T47D (cell line): ENCODE data around the gene LIN28A.
A peak's percentile ranks its signal among the peaks of the same experiment; 100 is the strongest.

Source experiments
- DNase-seq, 2 experiments: peaks; one replicate each; pipeline versions ENCODE4 v3.0.0 to v3.0.0-alpha.2; 2011 to 2012; ENCODE audit warnings: low read depth in 1 of 2, low spot score in 1 of 2
- JUND ChIP-seq: IDR thresholded peaks from 2 replicates; pipeline ENCODE4 v1.6.1; 2012; ENCODE audit warnings: low read depth
- in situ Hi-C: cut with HindIII; loops from 2 replicates; pipeline ENCODE4 v1.10.0; 2016; ENCODE audit warnings: low sequenced_read_pairs, low pct_unique_long_range_greater_than_20kb

Gene LIN28A

DNA sequence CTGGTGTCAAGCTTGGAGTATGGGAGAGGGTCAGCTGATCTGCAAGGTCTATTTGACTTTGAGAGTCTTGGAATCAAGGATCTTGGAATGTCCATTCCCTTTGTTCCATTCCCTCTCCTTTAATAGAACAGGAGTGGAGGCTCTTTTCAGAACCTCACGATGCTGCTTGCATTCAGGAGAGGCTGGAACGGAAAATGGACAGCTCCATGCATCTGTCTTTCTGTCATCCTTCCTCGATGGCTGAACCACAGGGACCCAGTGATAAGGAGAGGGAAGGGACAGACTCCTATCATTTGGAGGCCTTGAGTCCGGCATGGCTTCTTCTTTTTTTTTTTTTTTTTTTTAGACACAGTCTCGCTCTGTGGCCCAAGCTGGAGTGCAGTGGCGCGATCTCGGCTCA lies 14.9 kb upstream of the LIN28A start:
- in situ Hi-C loops: no loop called here
- TF ChIP-seq JUND: no peak
- DNase-seq: no peak

DNA sequence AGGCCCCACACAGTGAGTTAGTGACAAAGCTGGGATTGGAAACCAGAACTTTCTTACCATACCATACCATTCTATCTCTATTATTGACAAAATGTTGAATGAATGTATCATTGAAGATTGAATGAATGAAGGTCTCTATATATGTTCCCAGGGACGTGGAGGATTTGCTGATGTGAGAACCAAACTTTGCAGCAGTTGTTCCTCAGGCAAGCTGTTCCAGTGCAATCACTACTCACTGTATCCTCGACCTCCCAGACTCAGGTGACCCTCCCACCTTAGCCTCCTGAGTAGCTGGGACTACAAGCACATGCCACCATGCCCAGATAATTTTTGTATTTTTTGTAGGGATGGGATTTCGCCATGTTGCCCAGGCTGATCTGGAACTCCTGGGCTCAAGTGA lies 11.6 kb upstream of the LIN28A start:
- no peak for TF ChIP-seq JUND
- in situ Hi-C loops: no loop called here
- no peak for DNase-seq

GRCh38 chr1:26401891-26402290 lies 8.7 kb upstream of the LIN28A start:
- TF ChIP-seq JUND: no peak
- DNase-seq: no peak
- in situ Hi-C loops: no loop called here

- TF ChIP-seq JUND: no peak
- in situ Hi-C loops: no loop called here
- DNase-seq: no peak
Observed at GRCh38 chr1:26403656-26404055, 7.0 kb upstream of the LIN28A start.

- TF ChIP-seq JUND: no peak; the same call in 1 of the 2 replicates
- DNase-seq: peak in 1 of 2 experiments; percentile 62
- in situ Hi-C loops: no loop called here
Observed at GRCh38 chr1:26404641-26405040, 6.0 kb upstream of the LIN28A start.

DNA sequence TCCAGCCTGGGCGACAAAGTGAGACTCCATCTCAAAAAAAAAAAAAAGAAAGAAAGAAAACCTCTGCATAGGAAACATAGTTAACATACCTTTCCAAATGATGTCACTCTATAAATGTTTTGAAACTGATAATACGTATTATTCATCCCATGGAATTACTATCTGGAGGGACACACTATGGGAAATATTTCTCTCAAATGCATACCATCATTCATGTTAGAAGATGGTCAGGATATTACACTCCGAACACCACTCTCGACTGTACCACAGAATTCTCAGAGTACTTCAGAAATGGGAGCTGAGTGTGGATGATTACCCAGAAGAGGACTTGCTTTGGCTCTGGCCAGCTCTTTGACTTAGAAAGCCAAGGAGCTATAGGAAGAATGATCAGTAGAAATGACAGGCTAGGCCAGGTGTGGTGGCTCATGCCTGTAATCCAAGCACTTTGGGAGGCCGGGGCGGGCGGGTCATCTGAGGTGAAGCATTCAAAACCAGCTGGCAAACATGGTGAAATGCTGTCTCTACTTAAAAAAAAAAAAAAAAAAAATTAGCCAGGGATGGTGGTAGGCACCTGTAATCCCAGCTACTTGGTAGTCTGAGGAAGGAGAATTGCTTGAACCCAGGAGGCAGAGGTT lies 5.2 kb upstream of the LIN28A start:
- TF ChIP-seq JUND: no peak
- in situ Hi-C loops: no loop called here
- DNase-seq: no peak

DNA sequence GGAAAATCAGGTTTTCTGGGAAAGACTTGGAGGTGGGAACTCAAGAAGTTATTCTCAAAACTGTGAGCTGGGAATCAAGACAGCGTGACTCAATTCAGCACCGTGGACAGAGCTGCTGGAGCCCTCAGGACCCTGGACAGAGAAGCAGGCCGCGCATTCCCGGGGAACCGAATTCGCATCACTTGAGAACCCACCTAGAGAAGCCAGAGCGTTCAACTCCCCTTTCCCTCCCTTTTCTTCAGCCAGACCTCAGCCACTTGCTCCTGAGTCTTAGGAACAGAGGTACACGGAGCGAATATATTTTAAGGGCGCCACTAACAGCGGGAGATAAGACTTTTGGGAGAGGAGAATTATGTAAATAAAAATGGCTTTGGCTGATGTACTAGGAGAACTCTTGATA lies 2.0 kb upstream of the LIN28A start:
- TF ChIP-seq JUND: no peak
- DNase-seq: peak in 1 of 2 experiments; percentile 83
- in situ Hi-C loops: no loop called here

GRCh38 chr1:26409191-26409807 lies 1.3 kb upstream of the LIN28A start:
- DNase-seq: peak in 1 of 2 experiments; percentile 89
- in situ Hi-C loops: no loop called here
- TF ChIP-seq JUND: no peak

- no peak for TF ChIP-seq JUND
- peak in 1 of 2 experiments; percentile 45 for DNase-seq
- in situ Hi-C loops: no loop called here
Observed at GRCh38 chr1:26411624-26412074, 1.0 kb downstream of the LIN28A start.

- peak; percentile 21 to 97 for DNase-seq
- no peak; the same call in 1 of the 2 replicates for TF ChIP-seq JUND
- in situ Hi-C loops: no loop called here
Observed at GRCh38 chr1:26412180-26412840, 1.7 kb downstream of the LIN28A start.

GRCh38 chr1:26413031-26413430 lies 2.4 kb downstream of the LIN28A start:
- in situ Hi-C loops: no loop called here
- DNase-seq: no peak
- no peak for TF ChIP-seq JUND

GRCh38 chr1:26417111-26417759 lies 6.6 kb downstream of the LIN28A start:
- no peak for TF ChIP-seq JUND
- DNase-seq: peak; percentile 47 to 85
- in situ Hi-C loops: no loop called here
